ENCODE data around the gene MAML3.

The MAML3 gene

GRCh38 chr4:139726615-139727014 is 427.4 kb downstream of the MAML3 start:
- Histone ChIP-seq H3K27me3 (ENCODE audit: control insufficient read depth, insufficient read depth, low read length) (no peaks in the 10 kb centered on the region), H3K27ac (ENCODE audit: low read depth, low read length) (no peak overlapping the region), H3K4me1 (ENCODE audit: control insufficient read depth, insufficient read depth, low read length) (no peaks in the 10 kb centered on the region), H3K4me3 (ENCODE audit: low read length) (no peak overlapping the region), H3K9ac (ENCODE audit: low read length) (no peak overlapping the region), H3K36me3 (ENCODE audit: control insufficient read depth, insufficient read depth, low read length) (no peaks in the 10 kb centered on the region)

GRCh38 chr4:139725236-139725635 is 428.7 kb downstream of the MAML3 start:
- H3K36me3 ChIP-seq (ENCODE audit: control insufficient read depth, insufficient read depth, low read length), result no peaks in the 10 kb centered on the region
- no peak overlapping the region for H3K4me3 ChIP-seq (ENCODE audit: low read length)
- no peak overlapping the region for H3K27ac ChIP-seq (ENCODE audit: low read depth, low read length)
- H3K27me3 ChIP-seq (ENCODE audit: control insufficient read depth, insufficient read depth, low read length), result no peaks in the 10 kb centered on the region
- no peak overlapping the region for H3K9ac ChIP-seq (ENCODE audit: low read length)
- H3K4me1 ChIP-seq (ENCODE audit: control insufficient read depth, insufficient read depth, low read length), result no peaks in the 10 kb centered on the region

- no peak overlapping the region for H3K4me3 ChIP-seq (ENCODE audit: low read length)
- H3K27ac ChIP-seq (ENCODE audit: low read depth, low read length), result no peak overlapping the region
- H3K36me3 ChIP-seq (ENCODE audit: control insufficient read depth, insufficient read depth, low read length), result no peaks in the 10 kb centered on the region
- no peaks in the 10 kb centered on the region for H3K4me1 ChIP-seq (ENCODE audit: control insufficient read depth, insufficient read depth, low read length)
- no peaks in the 10 kb centered on the region for H3K27me3 ChIP-seq (ENCODE audit: control insufficient read depth, insufficient read depth, low read length)
- H3K9ac ChIP-seq (ENCODE audit: low read length), result no peak overlapping the region
Observed at GRCh38 chr4:139721789-139722188, 432.2 kb downstream of the MAML3 start.

DNA sequence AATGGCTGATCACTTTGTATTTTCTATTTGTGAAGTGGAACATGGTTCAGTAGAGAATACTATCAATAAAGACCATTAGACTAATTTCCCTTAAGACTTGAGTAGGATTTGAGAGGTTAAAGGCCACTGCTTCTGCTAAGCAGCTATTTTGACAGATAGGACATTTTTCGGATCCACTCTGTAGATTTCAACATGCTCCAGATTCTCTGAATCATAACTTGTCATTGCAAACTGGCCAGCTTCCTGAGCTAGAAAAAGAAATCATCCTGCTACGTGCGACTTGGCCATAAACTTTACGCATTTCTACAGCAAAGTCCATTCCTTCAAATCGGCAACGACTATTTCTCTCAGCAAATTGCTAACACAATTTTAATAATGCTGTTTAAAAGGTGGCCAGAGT is 433.2 kb downstream of the MAML3 start:
- Histone ChIP-seq H3K27ac (ENCODE audit: low read depth, low read length) (no peak overlapping the region), H3K9ac (ENCODE audit: low read length) (no peak overlapping the region), H3K27me3 (ENCODE audit: control insufficient read depth, insufficient read depth, low read length) (no peaks in the 10 kb centered on the region), H3K4me3 (ENCODE audit: low read length) (no peak overlapping the region), H3K36me3 (ENCODE audit: control insufficient read depth, insufficient read depth, low read length) (no peaks in the 10 kb centered on the region), H3K4me1 (ENCODE audit: control insufficient read depth, insufficient read depth, low read length) (no peaks in the 10 kb centered on the region)

- Histone ChIP-seq H3K27ac (ENCODE audit: low read depth, low read length) (no peak overlapping the region), H3K36me3 (ENCODE audit: control insufficient read depth, insufficient read depth, low read length) (no peaks in the 10 kb centered on the region), H3K4me1 (ENCODE audit: control insufficient read depth, insufficient read depth, low read length) (no peaks in the 10 kb centered on the region), H3K9ac (ENCODE audit: low read length) (no peak overlapping the region), H3K4me3 (ENCODE audit: low read length) (no peak overlapping the region), H3K27me3 (ENCODE audit: control insufficient read depth, insufficient read depth, low read length) (no peaks in the 10 kb centered on the region)
Observed at GRCh38 chr4:139719381-139720101, 434.4 kb downstream of the MAML3 start.

DNA sequence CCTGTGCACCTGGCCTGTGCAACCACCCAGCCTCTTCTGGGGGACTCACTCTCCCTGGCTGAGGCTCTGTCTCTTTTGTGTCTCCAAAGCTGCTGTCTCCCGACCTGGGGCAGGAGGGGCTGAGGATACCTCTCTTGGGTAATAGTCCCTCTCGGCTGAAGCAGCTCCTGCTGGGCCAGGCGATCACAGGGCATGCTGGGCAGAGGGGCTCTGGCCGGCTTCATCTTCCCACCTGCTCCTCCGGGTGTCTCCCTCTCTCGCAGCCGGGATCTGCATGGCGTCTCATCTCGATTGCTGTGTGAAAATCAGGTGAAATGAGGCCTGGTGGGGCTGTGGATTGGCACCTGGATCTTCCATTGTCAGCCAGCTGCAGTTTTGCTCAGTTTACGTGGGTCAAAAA is 435.2 kb downstream of the MAML3 start:
- Histone ChIP-seq H3K9ac (ENCODE audit: low read length) (no peak overlapping the region), H3K4me1 (ENCODE audit: control insufficient read depth, insufficient read depth, low read length) (peaks cover 2% of the 10 kb centered on the region), H3K36me3 (ENCODE audit: control insufficient read depth, insufficient read depth, low read length) (no peaks in the 10 kb centered on the region), H3K27ac (ENCODE audit: low read depth, low read length) (no peak overlapping the region), H3K4me3 (ENCODE audit: low read length) (no peak overlapping the region), H3K27me3 (ENCODE audit: control insufficient read depth, insufficient read depth, low read length) (no peaks in the 10 kb centered on the region)

DNA sequence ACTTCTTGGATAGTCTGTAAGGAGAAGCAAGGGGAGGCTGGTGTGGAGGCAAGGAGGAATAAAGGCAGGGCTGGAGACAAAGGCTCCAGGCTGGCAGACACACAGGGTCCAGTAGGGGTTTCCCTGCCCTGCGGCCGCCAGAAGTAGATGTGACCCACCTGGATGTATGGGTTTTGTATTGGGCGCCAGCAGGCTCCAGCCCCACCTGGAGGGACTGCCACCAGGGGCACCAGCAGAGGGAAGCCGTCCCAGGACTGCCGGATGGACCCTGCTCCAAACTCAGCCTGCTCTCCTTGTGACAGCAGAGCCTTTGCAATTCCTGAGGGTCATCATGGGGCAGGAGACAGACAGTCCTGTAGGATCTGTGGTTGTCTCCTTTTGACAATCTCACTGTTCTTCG is 435.6 kb downstream of the MAML3 start:
- Histone ChIP-seq H3K9ac (ENCODE audit: low read length) (no peak overlapping the region), H3K4me3 (ENCODE audit: low read length) (no peak overlapping the region), H3K27me3 (ENCODE audit: control insufficient read depth, insufficient read depth, low read length) (no peaks in the 10 kb centered on the region), H3K4me1 (ENCODE audit: control insufficient read depth, insufficient read depth, low read length) (peaks cover 2% of the 10 kb centered on the region), H3K36me3 (ENCODE audit: control insufficient read depth, insufficient read depth, low read length) (no peaks in the 10 kb centered on the region), H3K27ac (ENCODE audit: low read depth, low read length) (no peak overlapping the region)

- Histone ChIP-seq H3K27me3 (ENCODE audit: control insufficient read depth, insufficient read depth, low read length) (no peaks in the 10 kb centered on the region), H3K4me1 (ENCODE audit: control insufficient read depth, insufficient read depth, low read length) (peaks cover 4% of the 10 kb centered on the region), H3K4me3 (ENCODE audit: low read length) (no peak overlapping the region), H3K9ac (ENCODE audit: low read length) (no peak overlapping the region), H3K36me3 (ENCODE audit: control insufficient read depth, insufficient read depth, low read length) (no peaks in the 10 kb centered on the region), H3K27ac (ENCODE audit: low read depth, low read length) (no peak overlapping the region)
Observed at GRCh38 chr4:139715746-139716391, 438.1 kb downstream of the MAML3 start.

- Histone ChIP-seq H3K27me3 (ENCODE audit: control insufficient read depth, insufficient read depth, low read length) (no peaks in the 10 kb centered on the region), H3K4me1 (ENCODE audit: control insufficient read depth, insufficient read depth, low read length) (peaks cover 4% of the 10 kb centered on the region), H3K9ac (ENCODE audit: low read length) (no peak overlapping the region), H3K4me3 (ENCODE audit: low read length) (no peak overlapping the region), H3K36me3 (ENCODE audit: control insufficient read depth, insufficient read depth, low read length) (no peaks in the 10 kb centered on the region), H3K27ac (ENCODE audit: low read depth, low read length) (no peak overlapping the region)
Observed at GRCh38 chr4:139712882-139713281, 441.1 kb downstream of the MAML3 start.

DNA sequence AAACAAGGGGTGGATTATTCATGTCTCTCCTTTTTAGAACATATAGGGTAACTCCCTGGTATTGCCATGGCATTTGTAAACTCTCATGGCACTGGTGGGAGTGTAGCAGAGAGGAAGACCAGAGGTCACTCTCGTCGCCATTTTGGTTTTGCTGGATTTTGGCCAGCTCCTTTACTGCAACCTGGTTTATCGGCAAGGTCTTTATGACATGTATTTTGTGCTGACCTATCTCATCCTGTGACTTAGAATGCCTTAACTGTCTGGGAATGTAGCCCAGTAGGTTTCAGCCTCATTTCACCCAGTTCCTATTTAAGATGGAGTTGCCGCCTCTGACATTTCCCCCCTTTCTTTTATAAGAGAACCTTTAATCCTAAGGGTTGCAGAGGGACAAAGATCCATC is 442.5 kb downstream of the MAML3 start:
- no peak overlapping the region for H3K27ac ChIP-seq (ENCODE audit: low read depth, low read length)
- H3K4me3 ChIP-seq (ENCODE audit: low read length), result no peak overlapping the region
- no peaks in the 10 kb centered on the region for H3K27me3 ChIP-seq (ENCODE audit: control insufficient read depth, insufficient read depth, low read length)
- H3K36me3 ChIP-seq (ENCODE audit: control insufficient read depth, insufficient read depth, low read length), result no peaks in the 10 kb centered on the region
- H3K4me1 ChIP-seq (ENCODE audit: control insufficient read depth, insufficient read depth, low read length), result peaks cover 4% of the 10 kb centered on the region
- no peak overlapping the region for H3K9ac ChIP-seq (ENCODE audit: low read length)

DNA sequence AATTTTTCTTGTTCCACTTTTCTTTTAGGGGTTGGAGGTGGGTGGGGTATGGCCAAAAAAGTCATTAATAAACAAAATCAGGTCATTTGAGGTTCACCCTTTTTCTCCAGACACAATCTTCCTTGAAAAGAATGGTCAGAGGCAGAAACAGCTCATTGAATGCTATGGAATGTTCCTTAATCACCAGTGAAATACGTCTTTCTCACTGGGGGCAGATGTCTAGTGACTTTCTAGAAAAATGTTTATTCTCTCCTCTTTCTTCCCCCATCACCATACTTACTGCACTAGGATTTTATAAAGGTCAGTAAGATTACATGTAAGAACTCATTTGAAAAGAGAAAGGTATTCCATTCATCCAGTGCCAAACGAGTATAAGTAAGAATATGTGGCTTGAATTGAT is 443.9 kb downstream of the MAML3 start:
- Histone ChIP-seq H3K4me3 (ENCODE audit: low read length) (no peak overlapping the region), H3K27ac (ENCODE audit: low read depth, low read length) (no peak overlapping the region), H3K4me1 (ENCODE audit: control insufficient read depth, insufficient read depth, low read length) (peaks cover 4% of the 10 kb centered on the region), H3K9ac (ENCODE audit: low read length) (no peak overlapping the region), H3K36me3 (ENCODE audit: control insufficient read depth, insufficient read depth, low read length) (no peaks in the 10 kb centered on the region), H3K27me3 (ENCODE audit: control insufficient read depth, insufficient read depth, low read length) (no peaks in the 10 kb centered on the region)

GRCh38 chr4:139709660-139710059 is 444.3 kb downstream of the MAML3 start:
- Histone ChIP-seq H3K36me3 (ENCODE audit: control insufficient read depth, insufficient read depth, low read length) (no peaks in the 10 kb centered on the region), H3K4me3 (ENCODE audit: low read length) (no peak overlapping the region), H3K9ac (ENCODE audit: low read length) (no peak overlapping the region), H3K27me3 (ENCODE audit: control insufficient read depth, insufficient read depth, low read length) (no peaks in the 10 kb centered on the region), H3K27ac (ENCODE audit: low read depth, low read length) (no peak overlapping the region), H3K4me1 (ENCODE audit: control insufficient read depth, insufficient read depth, low read length) (peaks cover 4% of the 10 kb centered on the region)

GRCh38 chr4:139704915-139705485 is 449.0 kb downstream of the MAML3 start:
- Histone ChIP-seq H3K4me1 (ENCODE audit: control insufficient read depth, insufficient read depth, low read length) (no peaks in the 10 kb centered on the region), H3K4me3 (ENCODE audit: low read length) (no peak overlapping the region), H3K27me3 (ENCODE audit: control insufficient read depth, insufficient read depth, low read length) (no peaks in the 10 kb centered on the region), H3K9ac (ENCODE audit: low read length) (no peak overlapping the region), H3K36me3 (ENCODE audit: control insufficient read depth, insufficient read depth, low read length) (no peaks in the 10 kb centered on the region), H3K27ac (ENCODE audit: low read depth, low read length) (no peak overlapping the region)
